ENCODE measurements around the gene SNX1. TPM values are rescaled to one million over a fixed set of nuclear protein-coding genes. Genes with fewer than 3 reads are reported as not detected.

The SNX1 gene
- total RNA-seq, 2 experiments from 2014 or later, result 75.6 to 80.1 TPM

GRCh38 chr15:64068133-64068532 is 27.6 kb upstream of the SNX1 start:
- TF ChIP-seq, protein P1, sequence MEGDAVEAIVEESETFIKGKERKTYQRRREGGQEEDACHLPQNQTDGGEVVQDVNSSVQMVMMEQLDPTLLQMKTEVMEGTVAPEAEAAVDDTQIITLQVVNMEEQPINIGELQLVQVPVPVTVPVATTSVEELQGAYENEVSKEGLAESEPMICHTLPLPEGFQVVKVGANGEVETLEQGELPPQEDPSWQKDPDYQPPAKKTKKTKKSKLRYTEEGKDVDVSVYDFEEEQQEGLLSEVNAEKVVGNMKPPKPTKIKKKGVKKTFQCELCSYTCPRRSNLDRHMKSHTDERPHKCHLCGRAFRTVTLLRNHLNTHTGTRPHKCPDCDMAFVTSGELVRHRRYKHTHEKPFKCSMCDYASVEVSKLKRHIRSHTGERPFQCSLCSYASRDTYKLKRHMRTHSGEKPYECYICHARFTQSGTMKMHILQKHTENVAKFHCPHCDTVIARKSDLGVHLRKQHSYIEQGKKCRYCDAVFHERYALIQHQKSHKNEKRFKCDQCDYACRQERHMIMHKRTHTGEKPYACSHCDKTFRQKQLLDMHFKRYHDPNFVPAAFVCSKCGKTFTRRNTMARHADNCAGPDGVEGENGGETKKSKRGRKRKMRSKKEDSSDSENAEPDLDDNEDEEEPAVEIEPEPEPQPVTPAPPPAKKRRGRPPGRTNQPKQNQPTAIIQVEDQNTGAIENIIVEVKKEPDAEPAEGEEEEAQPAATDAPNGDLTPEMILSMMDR (IDR thresholded peaks at IDR 0.05), result no peak
- ChIA-PET CTCF (interaction anchor here (0.6 to 9.6 kb wide), 53 partner anchors 11 to 602 kb away, joined by 3 to 95 read pairs (median 5); partner anchors contain the start of genes CIAO2A and DAPK2), POLR2A (interaction anchor here (0.8 to 1.5 kb wide), 2 partner anchors 25 to 235 kb away, joined by 3 read pairs; partner anchors contain the start of gene CIAO2A)
- DNase-seq (no peak), ATAC-seq (no peak)
- Mint-ChIP-seq H3K4me1 (ENCODE audit: low read depth) (peaks cover 4% of the 10 kb centered on the region), H3K27me3 (no peaks in the 10 kb centered on the region), H3K36me3 (ENCODE audit: low read depth) (peaks cover 8% of the 10 kb centered on the region), H3K27ac (no peak overlapping the region), H3K9me3 (no peaks in the 10 kb centered on the region), H3K4me3 (no peak overlapping the region)
- intact Hi-C loops (cut with micrococcal nuclease), result loop anchor here (5.0 to 10.0 kb wide), 2 partner anchors 316 to 453 kb away; no protein-coding TSS in a partner anchor

DNA sequence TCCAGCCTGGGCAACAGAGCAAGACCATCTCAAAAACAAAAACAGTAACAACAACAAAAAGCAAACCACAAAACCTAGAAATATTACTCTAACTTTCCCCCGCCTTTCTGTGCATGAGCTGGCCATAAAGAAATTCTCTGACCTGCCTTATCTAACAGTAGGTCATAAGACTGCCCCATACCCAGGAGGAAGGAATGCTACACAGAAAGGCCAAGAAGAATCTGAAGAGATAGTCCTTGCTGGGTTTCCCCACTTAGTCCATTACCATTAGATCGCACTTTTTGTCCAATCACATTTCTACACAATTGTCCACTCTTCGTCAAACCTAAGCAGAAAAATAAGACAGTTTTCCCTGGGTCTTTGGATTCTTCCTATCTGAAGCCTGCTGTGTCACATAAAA is 25.7 kb upstream of the SNX1 start:
- CTCF ChIA-PET, result interaction anchor here (0.9 to 9.6 kb wide), 12 partner anchors 8 to 604 kb away, joined by 3 to 95 read pairs (median 7); no protein-coding TSS in a partner anchor

DNA sequence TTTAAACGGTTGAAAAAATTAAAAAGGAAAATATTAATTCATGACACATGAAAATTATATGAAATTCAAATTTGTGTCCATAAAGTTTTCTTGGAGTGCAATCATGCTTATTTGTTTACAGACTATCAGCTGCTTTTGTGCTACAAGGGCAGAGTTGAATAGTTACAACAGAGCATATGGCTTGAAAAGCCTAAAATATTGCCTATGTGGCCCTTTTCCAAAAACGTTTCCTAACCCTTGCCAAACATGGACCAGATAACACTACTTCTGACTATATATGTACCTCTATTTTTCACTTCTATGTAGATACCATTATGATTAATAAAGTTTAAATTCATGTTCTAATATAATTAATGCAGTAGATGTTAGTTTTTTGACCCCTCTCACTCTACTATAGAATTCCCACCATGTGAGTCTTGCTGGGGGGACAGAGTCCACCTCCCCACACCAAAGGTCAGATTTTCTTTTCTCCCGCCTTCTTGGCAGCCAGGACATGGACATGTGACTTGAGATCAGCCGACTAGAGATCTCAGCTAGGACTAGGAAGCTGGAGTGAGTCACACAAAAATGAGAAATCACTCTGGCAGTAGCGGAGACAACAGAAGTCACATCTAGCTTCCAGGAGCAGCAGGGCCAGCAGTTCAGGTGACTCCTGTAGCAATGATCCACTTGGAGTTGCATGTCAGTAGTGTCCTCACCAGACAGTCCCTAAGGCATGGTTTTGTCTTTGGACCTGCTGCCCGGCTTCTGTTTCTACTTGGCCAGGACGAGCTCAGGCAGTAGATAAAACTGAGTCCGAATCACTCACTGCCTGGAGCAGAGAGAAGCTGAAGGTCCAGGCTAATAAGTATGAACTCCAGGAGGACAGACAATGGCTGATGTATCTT is 24.6 kb upstream of the SNX1 start:
- Mint-ChIP-seq H3K4me3 (no peak overlapping the region), H3K9me3 (no peaks in the 10 kb centered on the region), H3K27me3 (no peaks in the 10 kb centered on the region), H3K4me1 (ENCODE audit: low read depth) (peaks cover 5% of the 10 kb centered on the region), H3K27ac (no peak overlapping the region), H3K36me3 (ENCODE audit: low read depth) (peaks cover 10% of the 10 kb centered on the region)
- ATAC-seq (no peak), DNase-seq (no peak)
- TF ChIP-seq, protein P1 (IDR thresholded peaks at IDR 0.05), result no peak
- intact Hi-C loops (cut with micrococcal nuclease), result no loop called here
- POLR2A ChIA-PET, result interaction anchor here (0.7 kb wide), 1 partner anchor 303 kb away, joined by 3 read pairs; no protein-coding TSS in a partner anchor
- CTCF ChIA-PET, result interaction anchor here (1.1 to 9.6 kb wide), 11 partner anchors 8 to 459 kb away, joined by 3 to 95 read pairs (median 3); no protein-coding TSS in a partner anchor

More for the DNA sequence above, 25.7 kb upstream of the SNX1 start:
- H3K4me1 Mint-ChIP-seq (ENCODE audit: low read depth), result peaks cover 4% of the 10 kb centered on the region
- intact Hi-C loops (cut with micrococcal nuclease), result no loop called here
- DNase-seq (no peak), ATAC-seq (no peak)
- peaks cover 8% of the 10 kb centered on the region for H3K36me3 Mint-ChIP-seq (ENCODE audit: low read depth)
- POLR2A ChIA-PET, result no interaction called here
- TF ChIP-seq, protein P1 (IDR thresholded peaks at IDR 0.05), result no peak
- no peaks in the 10 kb centered on the region for H3K27me3 Mint-ChIP-seq
- no peak overlapping the region for H3K4me3 Mint-ChIP-seq
- H3K9me3 Mint-ChIP-seq, result no peaks in the 10 kb centered on the region
- H3K27ac Mint-ChIP-seq, result no peak overlapping the region

DNA sequence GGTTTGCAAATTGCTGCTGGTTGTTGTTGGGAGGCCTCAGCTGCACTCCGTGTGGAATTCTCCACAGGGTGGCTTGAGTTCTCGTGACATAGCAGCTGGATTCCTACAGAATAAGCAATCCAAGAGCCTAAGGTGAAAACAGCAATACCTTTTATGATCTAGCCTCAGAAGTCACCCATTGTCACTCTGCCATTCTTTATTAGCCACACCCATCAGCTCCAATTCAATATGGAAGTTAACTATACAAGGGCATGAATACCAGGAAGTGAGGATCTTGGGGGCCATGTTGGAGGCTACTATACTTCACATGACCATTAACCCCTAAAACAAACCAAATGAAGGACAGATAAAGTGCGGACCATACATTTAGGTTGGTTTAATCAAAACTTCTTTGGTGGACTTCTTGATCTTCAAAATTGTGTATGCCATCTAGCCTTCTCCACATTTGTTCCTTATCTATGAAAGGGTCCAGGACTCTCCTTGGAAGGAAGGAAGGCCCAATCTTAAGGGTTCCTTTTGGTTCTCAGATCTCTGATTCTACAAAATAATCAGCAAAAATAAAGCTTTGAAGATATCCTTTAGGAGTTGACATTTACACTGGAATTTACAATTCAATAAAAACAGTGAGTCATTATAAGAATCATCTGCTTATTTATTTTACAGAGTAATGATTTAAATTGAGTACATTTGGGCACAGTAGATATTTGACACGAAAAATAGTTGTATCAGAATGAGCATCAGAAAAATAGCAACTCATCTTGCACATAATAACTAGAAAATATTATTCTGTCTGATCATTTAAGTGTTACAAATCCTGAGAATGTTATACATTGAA is 23.6 kb upstream of the SNX1 start:
- no peaks in the 10 kb centered on the region for H3K9me3 Mint-ChIP-seq
- CTCF ChIA-PET, result interaction anchor here (1.1 to 9.6 kb wide), 7 partner anchors 21 to 460 kb away, joined by 3 to 95 read pairs (median 3); no protein-coding TSS in a partner anchor

More for the DNA sequence above, 23.6 kb upstream of the SNX1 start:
- intact Hi-C loops (cut with micrococcal nuclease), result no loop called here
- H3K27ac Mint-ChIP-seq, result no peak overlapping the region
- no peak for ATAC-seq
- H3K27me3 Mint-ChIP-seq, result no peaks in the 10 kb centered on the region
- H3K4me1 Mint-ChIP-seq (ENCODE audit: low read depth), result peaks cover 7% of the 10 kb centered on the region
- peaks cover 10% of the 10 kb centered on the region for H3K36me3 Mint-ChIP-seq (ENCODE audit: low read depth)
- no peak overlapping the region for H3K4me3 Mint-ChIP-seq
- POLR2A ChIA-PET, result interaction anchor here (0.7 to 0.9 kb wide), 2 partner anchors 17 to 304 kb away, joined by 3 read pairs; no protein-coding TSS in a partner anchor
- no peak for DNase-seq
- TF ChIP-seq, protein P1 (IDR thresholded peaks at IDR 0.05), result no peak

All from activated CD8-positive, alpha-beta T cell treated with anti-CD3 and anti-CD28 coated beads for 36 hours (primary cell).